Measurements from ENCODE around the gene PRR20D. TPM values are rescaled to one million over a fixed set of nuclear protein-coding genes. Genes with fewer than 3 reads are reported as not detected.

Gene PRR20D
- total and polyA plus RNA-seq, 9 of the 15 experiments (the other 6 are each of a cell fraction or from before 2014, with no cell fraction given): not detected

DNA sequence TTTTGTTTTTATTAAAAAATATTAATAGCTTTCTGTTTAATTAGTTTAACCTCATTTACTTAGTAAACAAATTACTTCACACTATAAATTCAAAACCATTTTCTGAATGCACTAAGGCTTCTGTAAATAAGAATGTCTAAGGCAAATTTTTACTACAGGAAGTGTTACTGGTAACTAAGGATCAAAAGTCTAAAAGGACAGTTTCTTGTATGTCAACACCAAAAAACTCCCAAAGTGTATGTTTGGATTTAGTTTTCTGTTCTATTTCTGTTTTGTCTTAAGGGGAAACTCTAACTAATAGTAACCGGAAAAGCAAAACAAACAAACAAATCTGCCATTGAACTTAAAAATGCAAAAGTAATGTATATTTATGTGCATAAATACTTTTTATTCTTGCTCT lies 31.2 kb downstream of the PRR20D start (continued):
- TF ChIP-seq, protein P1, sequence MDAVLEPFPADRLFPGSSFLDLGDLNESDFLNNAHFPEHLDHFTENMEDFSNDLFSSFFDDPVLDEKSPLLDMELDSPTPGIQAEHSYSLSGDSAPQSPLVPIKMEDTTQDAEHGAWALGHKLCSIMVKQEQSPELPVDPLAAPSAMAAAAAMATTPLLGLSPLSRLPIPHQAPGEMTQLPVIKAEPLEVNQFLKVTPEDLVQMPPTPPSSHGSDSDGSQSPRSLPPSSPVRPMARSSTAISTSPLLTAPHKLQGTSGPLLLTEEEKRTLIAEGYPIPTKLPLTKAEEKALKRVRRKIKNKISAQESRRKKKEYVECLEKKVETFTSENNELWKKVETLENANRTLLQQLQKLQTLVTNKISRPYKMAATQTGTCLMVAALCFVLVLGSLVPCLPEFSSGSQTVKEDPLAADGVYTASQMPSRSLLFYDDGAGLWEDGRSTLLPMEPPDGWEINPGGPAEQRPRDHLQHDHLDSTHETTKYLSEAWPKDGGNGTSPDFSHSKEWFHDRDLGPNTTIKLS (IDR thresholded peaks at IDR 0.05; ENCODE audit: borderline replicate concordance, low read depth): no peak

DNA sequence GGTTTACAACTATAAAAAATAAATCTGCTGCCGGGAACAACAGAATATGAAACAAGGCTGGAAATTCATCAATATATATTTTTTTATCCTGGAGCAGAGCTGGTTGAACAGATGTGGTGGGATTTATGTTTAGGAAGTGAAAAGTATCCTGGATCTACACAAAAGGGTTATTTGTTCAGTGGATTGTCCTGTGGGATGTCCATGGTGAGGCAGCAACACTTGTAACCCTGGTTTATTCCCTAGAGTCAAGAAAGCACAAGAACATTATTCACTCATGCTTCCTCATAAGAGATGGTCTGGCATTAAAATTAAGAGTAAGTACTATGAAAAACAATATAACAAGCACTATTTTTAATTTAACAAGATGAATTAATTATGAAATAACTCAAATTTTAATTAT lies 52.6 kb downstream of the PRR20D start:
- CTCF ChIA-PET (ENCODE audit: low intra/inter-chr PET ratio): no interaction called here
- no peak for TF ChIP-seq MAZ (CRISPR knock-in tag; conservative IDR thresholded peaks at IDR 0.05 in 1 of 2, IDR thresholded peaks at IDR 0.05 in 1 of 2)
- no peaks in the 10 kb centered on the region for H3K9me1 ChIP-seq (ENCODE audit: control insufficient read depth, insufficient read depth, low read length)
- intact Hi-C loops (cut with micrococcal nuclease): no loop called here
- H3K4me1 ChIP-seq (replicated peaks in 1 of 2; ENCODE audit: control insufficient read depth in 2 of 2, insufficient read depth in 2 of 2, low read length in 2 of 2): no peaks in the 10 kb centered on the region
- H3K79me2 ChIP-seq (ENCODE audit: control insufficient read depth, insufficient read depth, low read length): no peaks in the 10 kb centered on the region
- H3K9me3 ChIP-seq (replicated peaks; ENCODE audit: control insufficient read depth, insufficient read depth, low read depth, low read length): no peaks in the 10 kb centered on the region
- in situ Hi-C loops (cut with MboI): no loop called here
- H3K4me3 ChIP-seq: no peak overlapping the region
- no peak for ATAC-seq
- H2AFZ ChIP-seq (ENCODE audit: low read depth, low read length): no peak overlapping the region
- H3K27ac ChIP-seq (ENCODE audit: extremely low read depth, low read depth, low read length): no peak overlapping the region
- FAIRE-seq: no peak
- no peak for DNase-seq (ENCODE audit: extremely low read depth in 1 of 4, low spot score in 3 of 4)
- no peaks in the 10 kb centered on the region for H3K27me3 ChIP-seq (ENCODE audit: control insufficient read depth in 2 of 2, insufficient read depth in 2 of 2, low read length in 2 of 2)
- BruUV-seq (replicated peaks): no TSS peak
- POLR2A ChIA-PET: no interaction called here
- no peaks in the 10 kb centered on the region for H4K20me1 ChIP-seq (replicated peaks; ENCODE audit: control insufficient read depth, insufficient read depth, low read length)
- H3K4me2 ChIP-seq (ENCODE audit: insufficient read depth, low read length): no peak overlapping the region
- no peaks in the 10 kb centered on the region for H3K36me3 ChIP-seq (ENCODE audit: control insufficient read depth, insufficient read depth, low read length)
- no peak overlapping the region for H3K9ac ChIP-seq (ENCODE audit: insufficient read depth in 1 of 2, low read depth in 2 of 2, low read length in 2 of 2)
- 0% methylated on average over 1 of the region's 1 CpG for WGBS (ENCODE audit: insufficient coverage, low coverage, missing lambda C conversion rate)

Small RNA genes within 50 kb of the gene (small RNA-seq; reads per million reads assigned to genes)
- not detected for gene PRR20FP

Other genes with a start within 250 kb of the PRR20D start
- not detected in 2 replicates for gene PRR20A, start 19.7 kb upstream of the PRR20D start, total RNA-seq (2014; rRNA removed)
- not detected in 2 replicates for gene PRR20A, start 19.7 kb upstream of the PRR20D start, total RNA-seq (2014; rRNA removed; fragmentation: Illumina TruSeq; extraction: Trizol)
- gene PRR20A, start 19.7 kb upstream of the PRR20D start, total RNA-seq (2015; rRNA removed; fragmentation: Illumina TruSeq; extraction: Trizol): not detected in 2 replicates
- gene PRR20A, start 19.7 kb upstream of the PRR20D start, total RNA-seq (2021): not detected in 2 replicates
- not detected in 2 replicates for gene PRR20A, start 19.7 kb upstream of the PRR20D start, polyA plus RNA-seq (2011; rRNA removed)
- gene PRR20A, start 19.7 kb upstream of the PRR20D start, polyA plus RNA-seq (2014; fragmentation: Illumina TruSeq; extraction: Trizol): not detected in 2 replicates
- not detected for gene PRR20A, start 19.7 kb upstream of the PRR20D start, polyA plus RNA-seq (2014; fragmentation: Nextera tagmentation; extraction: Ambion mirVana)
- gene PRR20A, start 19.7 kb upstream of the PRR20D start, polyA plus RNA-seq (2014; rRNA removed): not detected in 2 replicates
- gene PRR20B, start 13.1 kb upstream of the PRR20D start, total RNA-seq (2014; rRNA removed): not detected in 2 replicates
- gene PRR20B, start 13.1 kb upstream of the PRR20D start, total RNA-seq (2014; rRNA removed; fragmentation: Illumina TruSeq; extraction: Trizol): not detected in 2 replicates
- not detected in 2 replicates for gene PRR20B, start 13.1 kb upstream of the PRR20D start, total RNA-seq (2015; rRNA removed; fragmentation: Illumina TruSeq; extraction: Trizol)
- gene PRR20B, start 13.1 kb upstream of the PRR20D start, total RNA-seq (2021): not detected in 2 replicates
- not detected in 2 replicates for gene PRR20B, start 13.1 kb upstream of the PRR20D start, polyA plus RNA-seq (2011; rRNA removed)
- gene PRR20B, start 13.1 kb upstream of the PRR20D start, polyA plus RNA-seq (2014; fragmentation: Illumina TruSeq; extraction: Trizol): not detected in 2 replicates
- gene PRR20B, start 13.1 kb upstream of the PRR20D start, polyA plus RNA-seq (2014; fragmentation: Nextera tagmentation; extraction: Ambion mirVana): not detected
- gene PRR20B, start 13.1 kb upstream of the PRR20D start, polyA plus RNA-seq (2014; rRNA removed): not detected in 2 replicates
- gene PRR20C, start 6.6 kb upstream of the PRR20D start, total RNA-seq (2014; rRNA removed): not detected in 2 replicates
- not detected in 2 replicates for gene PRR20C, start 6.6 kb upstream of the PRR20D start, total RNA-seq (2014; rRNA removed; fragmentation: Illumina TruSeq; extraction: Trizol)
- gene PRR20C, start 6.6 kb upstream of the PRR20D start, total RNA-seq (2015; rRNA removed; fragmentation: Illumina TruSeq; extraction: Trizol): not detected in 2 replicates
- not detected in 2 replicates for gene PRR20C, start 6.6 kb upstream of the PRR20D start, total RNA-seq (2021)
- not detected in 2 replicates for gene PRR20C, start 6.6 kb upstream of the PRR20D start, polyA plus RNA-seq (2011; rRNA removed)
- not detected in 2 replicates for gene PRR20C, start 6.6 kb upstream of the PRR20D start, polyA plus RNA-seq (2014; fragmentation: Illumina TruSeq; extraction: Trizol)
- not detected for gene PRR20C, start 6.6 kb upstream of the PRR20D start, polyA plus RNA-seq (2014; fragmentation: Nextera tagmentation; extraction: Ambion mirVana)
- gene PRR20C, start 6.6 kb upstream of the PRR20D start, polyA plus RNA-seq (2014; rRNA removed): not detected in 2 replicates
- gene PRR20E, start 6.6 kb downstream of the PRR20D start, total RNA-seq (2014; rRNA removed): not detected in 2 replicates
- gene PRR20E, start 6.6 kb downstream of the PRR20D start, total RNA-seq (2014; rRNA removed; fragmentation: Illumina TruSeq; extraction: Trizol): not detected in 2 replicates
- gene PRR20E, start 6.6 kb downstream of the PRR20D start, total RNA-seq (2015; rRNA removed; fragmentation: Illumina TruSeq; extraction: Trizol): not detected in 2 replicates
- not detected in 2 replicates for gene PRR20E, start 6.6 kb downstream of the PRR20D start, total RNA-seq (2021)
- gene PRR20E, start 6.6 kb downstream of the PRR20D start, polyA plus RNA-seq (2011; rRNA removed): not detected in 2 replicates
- not detected in 2 replicates for gene PRR20E, start 6.6 kb downstream of the PRR20D start, polyA plus RNA-seq (2014; fragmentation: Illumina TruSeq; extraction: Trizol)
- gene PRR20E, start 6.6 kb downstream of the PRR20D start, polyA plus RNA-seq (2014; fragmentation: Nextera tagmentation; extraction: Ambion mirVana): not detected
- not detected in 2 replicates for gene PRR20E, start 6.6 kb downstream of the PRR20D start, polyA plus RNA-seq (2014; rRNA removed)

Measured in K562 (cell line).